Right lobe of liver (tissue), 4 donors: ENCODE results near the gene POLR1B.

ENCODE experiments used
- CTCF ChIP-seq, 4 donors: fragments of 200-600 bp in 3 of 4; fragments of 450-650 bp in 1 of 4; IDR thresholded peaks; one replicate each; pipeline versions ENCODE4 v1.5.1 to v1.8.0; 2016 to 2022; ENCODE audit warnings: antibody characterized with exemption in 4 of 4, mild to moderate bottlenecking in 2 of 4
- POLR2A ChIP-seq: fragments of 450-650 bp; IDR thresholded peaks from one replicate; pipeline ENCODE4 v1.6.1; 2017; ENCODE audit warnings: antibody characterized with exemption, mild to moderate bottlenecking
- donor health status: DM: no; HTN: no; CAD: no.
- donor health status: DM: no; HTN: no; CAD: no.
- donor health status: DM: no; HTN: yes; CAD: no.

- TF ChIP-seq CTCF (IDR thresholded peaks at IDR 0.05) (no peak), POLR2A (no peak)
Observed at GRCh38 chr2:112547333-112547732, 5.1 kb downstream of the POLR1B start.
